Measurements from ENCODE around the gene TSPAN5.

DNA sequence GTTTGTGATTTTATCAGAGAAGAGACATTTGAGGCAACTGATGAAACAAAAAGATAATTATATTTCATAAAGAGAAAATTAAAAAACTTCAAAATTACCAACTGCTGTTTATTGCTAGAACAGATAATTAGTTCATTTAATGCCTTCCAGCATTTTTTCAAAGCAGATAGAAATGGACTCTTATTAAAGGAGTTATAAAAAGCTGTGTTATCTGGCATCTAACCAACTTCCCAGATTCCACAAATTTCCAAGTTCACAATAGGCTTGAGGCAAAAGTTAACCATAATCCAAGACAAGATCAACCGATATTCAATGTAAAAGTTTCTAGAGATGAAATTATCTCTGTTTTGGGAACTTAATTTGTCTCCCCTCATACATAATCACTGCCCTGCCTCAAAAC, 152.4 kb downstream of the TSPAN5 start:
- TF ChIP-seq, protein P1, sequence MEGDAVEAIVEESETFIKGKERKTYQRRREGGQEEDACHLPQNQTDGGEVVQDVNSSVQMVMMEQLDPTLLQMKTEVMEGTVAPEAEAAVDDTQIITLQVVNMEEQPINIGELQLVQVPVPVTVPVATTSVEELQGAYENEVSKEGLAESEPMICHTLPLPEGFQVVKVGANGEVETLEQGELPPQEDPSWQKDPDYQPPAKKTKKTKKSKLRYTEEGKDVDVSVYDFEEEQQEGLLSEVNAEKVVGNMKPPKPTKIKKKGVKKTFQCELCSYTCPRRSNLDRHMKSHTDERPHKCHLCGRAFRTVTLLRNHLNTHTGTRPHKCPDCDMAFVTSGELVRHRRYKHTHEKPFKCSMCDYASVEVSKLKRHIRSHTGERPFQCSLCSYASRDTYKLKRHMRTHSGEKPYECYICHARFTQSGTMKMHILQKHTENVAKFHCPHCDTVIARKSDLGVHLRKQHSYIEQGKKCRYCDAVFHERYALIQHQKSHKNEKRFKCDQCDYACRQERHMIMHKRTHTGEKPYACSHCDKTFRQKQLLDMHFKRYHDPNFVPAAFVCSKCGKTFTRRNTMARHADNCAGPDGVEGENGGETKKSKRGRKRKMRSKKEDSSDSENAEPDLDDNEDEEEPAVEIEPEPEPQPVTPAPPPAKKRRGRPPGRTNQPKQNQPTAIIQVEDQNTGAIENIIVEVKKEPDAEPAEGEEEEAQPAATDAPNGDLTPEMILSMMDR (IDR thresholded peaks at IDR 0.05 in 8 of 11, conservative IDR thresholded peaks at IDR 0.05 in 3 of 11) = no peak
- no peak for TF ChIP-seq POLR2A (IDR thresholded peaks at IDR 0.05)
